GM21390 (cell line): ENCODE measurements around the gene SPATA22.
"Not testable (repeated sequence)": the region's sequence is repeated elsewhere in the genome, so short reads cannot be mapped to it uniquely, and the experiment has no call there.

Source experiments
- ATAC-seq: cut with Tn5 transposase; IDR thresholded peaks from one replicate; pipeline ENCODE4 v1.9.1; 2021; ENCODE audit not compliant: unreplicated experiment

SPATA22 gene

GRCh38 chr17:3471599-3471998 is at the start of gene SPATA22:
Gene SPATA22 (minus strand): TSS chr17:3471819. CDS start chr17:3469325, 2,494 bp downstream.
- no peak for ATAC-seq

- ATAC-seq, result not testable (repeated sequence)
These were observed 47.9 kb upstream of the SPATA22 start for GRCh38 chr17:3519472-3519871.

- no peak for ATAC-seq
These were observed 43.3 kb upstream of the SPATA22 start for GRCh38 chr17:3514873-3515272.

GRCh38 chr17:3514167-3514566 is 42.5 kb upstream of the SPATA22 start:
- ATAC-seq, result not testable (repeated sequence)

- ATAC-seq, result no peak
These were observed 41.9 kb upstream of the SPATA22 start for GRCh38 chr17:3513305-3514035.

- ATAC-seq, result no peak
These were observed 41.0 kb upstream of the SPATA22 start for GRCh38 chr17:3512505-3513171.

- no peak for ATAC-seq
These were observed 40.4 kb upstream of the SPATA22 start for GRCh38 chr17:3511852-3512504.

- no peak for ATAC-seq
These were observed 38.5 kb upstream of the SPATA22 start for GRCh38 chr17:3510090-3510489.

GRCh38 chr17:3507869-3508268 is 36.2 kb upstream of the SPATA22 start:
- ATAC-seq, result no peak

- ATAC-seq, result no peak
These were observed 35.5 kb upstream of the SPATA22 start for GRCh38 chr17:3507071-3507470.

- ATAC-seq, result no peak
These were observed 34.4 kb upstream of the SPATA22 start for GRCh38 chr17:3506054-3506453.

- ATAC-seq, result no peak
These were observed 33.4 kb upstream of the SPATA22 start for GRCh38 chr17:3505008-3505407.

- ATAC-seq, result no peak
These were observed 31.7 kb upstream of the SPATA22 start for GRCh38 chr17:3503285-3503684.

GRCh38 chr17:3502466-3502865 is 30.8 kb upstream of the SPATA22 start:
- ATAC-seq, result no peak

- no peak for ATAC-seq
These were observed 29.7 kb upstream of the SPATA22 start for GRCh38 chr17:3501344-3501743.

- ATAC-seq, result no peak
These were observed 25.5 kb upstream of the SPATA22 start for GRCh38 chr17:3497101-3497500.

- ATAC-seq, result no peak
These were observed 14.0 kb upstream of the SPATA22 start for GRCh38 chr17:3485481-3486068.

GRCh38 chr17:3482852-3483251 is 11.2 kb upstream of the SPATA22 start:
- ATAC-seq, result no peak

- ATAC-seq, result no peak
These were observed 8.4 kb upstream of the SPATA22 start for GRCh38 chr17:3479988-3480387.

- no peak for ATAC-seq
These were observed 4.4 kb upstream of the SPATA22 start, which contains the start of gene ASPA for GRCh38 chr17:3475812-3476610. Gene ASPA (plus strand): TSS chr17:3475997. CDS start chr17:3476160, 163 bp downstream.

- no peak for ATAC-seq
These were observed 3.6 kb upstream of the SPATA22 start for GRCh38 chr17:3475251-3475685.
